ENCODE measurements around the gene WAC. TPM values are rescaled to one million over a fixed set of nuclear protein-coding genes. Genes with fewer than 3 reads are reported as not detected.

WAC gene
- polyA plus RNA-seq, 2 of the 4 experiments (the other 2 are of a cell fraction): 63.9 to 133 TPM

GRCh38 chr10:28587970-28588290, 55.0 kb downstream of the WAC start:
- DNase-seq (ENCODE audit: low read depth in 1 of 2, low spot score in 1 of 2) (peak in 1 of 2 experiments; percentile 34), FAIRE-seq (no peak), ATAC-seq (peak; percentile 55 to 70; a peak in 4 of 6 replicates)
- 23% methylated on average over 1 of the region's 1 CpG for WGBS (ENCODE audit: missing lambda C conversion rate)
- CTCF ChIA-PET: interaction anchor here (0.7 to 1.4 kb wide), 4 partner anchors 10 to 148 kb away, joined by 3 to 4 read pairs (median 4); no protein-coding TSS in a partner anchor
- Histone ChIP-seq H3K27ac (no peak overlapping the region; a peak in 1 of 6 replicates), H3K9me3 (no peaks in the 10 kb centered on the region), H3K4me2 (peak overlapping the region; percentile 34; the same call in 2 of the 3 replicates), H3K4me3 (no peak overlapping the region), H3K4me1 (peaks cover 39% of the 10 kb centered on the region)
- POLR2A ChIA-PET: no interaction called here
- 0 out of 3 replicates have a peak, but pooled peaks have one; percentile 8 for TF ChIP-seq CTCF (IDR thresholded peaks at IDR 0.05)
- no peak for TF ChIP-seq HES2 (IDR thresholded peaks at IDR 0.05)
- no peak for TF ChIP-seq ZFP36 (IDR thresholded peaks at IDR 0.05; ENCODE audit: borderline replicate concordance, partially characterized antibody)

GRCh38 chr10:28592953-28593352, 60.0 kb downstream of the WAC start:
- Histone ChIP-seq H3K9me3 (no peaks in the 10 kb centered on the region), H3K4me3 (no peak overlapping the region), H3K4me2 (peak overlapping the region; percentile 47), H3K27ac (peak overlapping the region in 1 of 2 experiments; percentile 9; a peak in 2 of 6 replicates), H3K4me1 (peaks cover 56% of the 10 kb centered on the region)
- peak; percentile 61 to 69 for DNase-seq (ENCODE audit: low read depth in 1 of 2, low spot score in 1 of 2)
- no peak for TF ChIP-seq MAZ (IDR thresholded peaks at IDR 0.05; ENCODE audit: borderline replicate concordance, low read depth, low read length)
- no peak for TF ChIP-seq SMC3 (IDR thresholded peaks at IDR 0.05)
- no peak for TF ChIP-seq POLR2A (IDR thresholded peaks at IDR 0.05; ENCODE audit: low read length)
- 0 out of 2 replicates have a peak, but pooled peaks have one; percentile 21 for TF ChIP-seq RARB (CRISPR knock-in tag; IDR thresholded peaks at IDR 0.05)
- peak; percentile 86 for TF ChIP-seq FOSL2 (IDR thresholded peaks at IDR 0.05)
- peak; percentile 98 for TF ChIP-seq FOSL2 (CRISPR knock-in tag; IDR thresholded peaks at IDR 0.05)
- TF ChIP-seq HDAC2 (IDR thresholded peaks at IDR 0.05): no peak
- TF ChIP-seq NPAS2 (CRISPR knock-in tag; IDR thresholded peaks at IDR 0.05; ENCODE audit: borderline replicate concordance): no peak
- TF ChIP-seq JUN (IDR thresholded peaks at IDR 0.05): 0 out of 5 replicates have a peak, but pooled peaks of 1 of the 2 experiments have one; percentile 50
- peak; percentile 61 to 79; a peak in 3 of 4 replicates for TF ChIP-seq CEBPB (IDR thresholded peaks at IDR 0.05)
- TF ChIP-seq RAD21 (conservative IDR thresholded peaks at IDR 0.05 in 1 of 2, IDR thresholded peaks at IDR 0.05 in 1 of 2): no peak
- no peak for TF ChIP-seq PBX3 (IDR thresholded peaks at IDR 0.05)
- no peak for TF ChIP-seq CHD2 (IDR thresholded peaks at IDR 0.05; ENCODE audit: low read length, partially characterized antibody)
- peak; percentile 71 for TF ChIP-seq JUNB (IDR thresholded peaks at IDR 0.05)
- no peak for TF ChIP-seq ZFP36 (IDR thresholded peaks at IDR 0.05; ENCODE audit: borderline replicate concordance, partially characterized antibody)
- TF ChIP-seq RNF2 (IDR thresholded peaks at IDR 0.05; ENCODE audit: borderline replicate concordance, low read depth): no peak
- peak; percentile 84 for TF ChIP-seq NFE2L2 (conservative IDR thresholded peaks at IDR 0.05; ENCODE audit: low read length)
- peak; percentile 95 for TF ChIP-seq MAFK (IDR thresholded peaks at IDR 0.05; ENCODE audit: partially characterized antibody)
- no peak for TF ChIP-seq MAX (IDR thresholded peaks at IDR 0.05)
- TF ChIP-seq USF2 (IDR thresholded peaks at IDR 0.05): no peak
- no peak for TF ChIP-seq E2F6 (IDR thresholded peaks at IDR 0.05; ENCODE audit: borderline replicate concordance, low read depth)
- TF ChIP-seq HEYL (CRISPR knock-in tag; IDR thresholded peaks at IDR 0.05): no peak
- TF ChIP-seq RCOR1 (IDR thresholded peaks at IDR 0.05; ENCODE audit: low read depth, low read length): no peak
- no peak for TF ChIP-seq EHMT2 (IDR thresholded peaks at IDR 0.05; ENCODE audit: low read depth)
- peak; percentile 28; the same call in 1 of the 2 replicates for TF ChIP-seq GATA3 (IDR thresholded peaks at IDR 0.05; ENCODE audit: borderline replicate concordance)
- no peak for TF ChIP-seq KDM1A (IDR thresholded peaks at IDR 0.05; ENCODE audit: low read depth)
- POLR2A ChIA-PET: no interaction called here
- 88% methylated on average over 1 of the region's 1 CpG for WGBS (ENCODE audit: missing lambda C conversion rate)
- FAIRE-seq: peak; percentile 36
- peak; percentile 81 for ATAC-seq
- CTCF ChIA-PET: no interaction called here
